HEK293T (cell line): ENCODE measurements around the gene BEGAIN.

Experiments
- CTCF ChIA-PET: fragments of 350-600 bp; formaldehyde crosslinking; extraction: SDS; loops from one replicate; lab custom pipeline; 2021; ENCODE audit warnings: antibody characterized with exemption, inconsistent platforms; lab: Yijun Ruan, JAX
- POLR2A ChIA-PET: fragments of 350-600 bp; formaldehyde crosslinking; extraction: SDS; loops from one replicate; lab custom pipeline; 2020; ENCODE audit warnings: antibody characterized with exemption, inconsistent platforms; lab: Yijun Ruan, JAX
- DNase-seq: peaks from one replicate; pipeline ENCODE4 v3.0.0; 2012; ENCODE audit warnings: mixed read lengths; ENCODE audit errors: extremely low spot score
- ARNT ChIP-seq: fragments of 450-650 bp; IDR thresholded peaks from 2 replicates; pipeline ENCODE4 v1.6.1; 2017; ENCODE audit warnings: mild to moderate bottlenecking
- BHLHE40 ChIP-seq: fragments of 450-650 bp; IDR thresholded peaks from 2 replicates; pipeline ENCODE4 v1.6.1; 2016; ENCODE audit warnings: mild to moderate bottlenecking, moderate library complexity, borderline replicate concordance
- CTBP1 ChIP-seq: fragments of 450-650 bp; IDR thresholded peaks from 2 replicates; pipeline ENCODE4 v1.6.1; 2016; ENCODE audit warnings: borderline replicate concordance
- ELF4 ChIP-seq: fragments of 450-650 bp; IDR thresholded peaks from 2 replicates; pipeline ENCODE4 v1.6.1; 2017; ENCODE audit warnings: antibody characterized with exemption
- FOXA1 ChIP-seq: fragments of 450-650 bp; IDR thresholded peaks from 2 replicates; pipeline ENCODE4 v1.6.1; 2016; ENCODE audit warnings: mild to moderate bottlenecking
- FOXK2 ChIP-seq: fragments of 450-650 bp; IDR thresholded peaks from 2 replicates; pipeline ENCODE4 v1.6.1; 2016; ENCODE audit warnings: mild to moderate bottlenecking
- FOXM1 ChIP-seq: fragments of 450-650 bp; IDR thresholded peaks from 2 replicates; pipeline ENCODE4 v1.6.1; 2017; ENCODE audit warnings: mild to moderate bottlenecking, borderline replicate concordance
- HDGF ChIP-seq: fragments of 450-650 bp; IDR thresholded peaks from 2 replicates; pipeline ENCODE4 v1.6.1; 2017; ENCODE audit warnings: antibody characterized with exemption, borderline replicate concordance
- L3MBTL2 ChIP-seq: fragments of 450-650 bp; conservative IDR thresholded peaks from 2 replicates; pipeline ENCODE4 v1.6.1; 2016; ENCODE audit warnings: mild to moderate bottlenecking
- LEF1 ChIP-seq: fragments of 450-650 bp; IDR thresholded peaks from 2 replicates; pipeline ENCODE4 v1.6.1; 2017; ENCODE audit warnings: mild to moderate bottlenecking, borderline replicate concordance
- NFRKB ChIP-seq: fragments of 450-650 bp; IDR thresholded peaks from 2 replicates; pipeline ENCODE4 v1.6.1; 2016; ENCODE audit warnings: mild to moderate bottlenecking, moderate library complexity
- PKNOX1 ChIP-seq: fragments of 450-650 bp; IDR thresholded peaks from 2 replicates; pipeline ENCODE4 v1.6.1; 2016
- SP1 ChIP-seq: fragments of 450-650 bp; IDR thresholded peaks from 2 replicates; pipeline ENCODE4 v1.6.1; 2017
- SUZ12 ChIP-seq: fragments of 450-650 bp; IDR thresholded peaks from 2 replicates; pipeline ENCODE4 v1.6.1; 2016; ENCODE audit warnings: mild to moderate bottlenecking
- TARDBP ChIP-seq: fragments of 450-650 bp; IDR thresholded peaks from 2 replicates; pipeline ENCODE4 v1.6.1; 2016
- ZNF384 ChIP-seq: fragments of 450-650 bp; IDR thresholded peaks from 2 replicates; pipeline ENCODE4 v1.6.1; 2016

The BEGAIN gene

DNA sequence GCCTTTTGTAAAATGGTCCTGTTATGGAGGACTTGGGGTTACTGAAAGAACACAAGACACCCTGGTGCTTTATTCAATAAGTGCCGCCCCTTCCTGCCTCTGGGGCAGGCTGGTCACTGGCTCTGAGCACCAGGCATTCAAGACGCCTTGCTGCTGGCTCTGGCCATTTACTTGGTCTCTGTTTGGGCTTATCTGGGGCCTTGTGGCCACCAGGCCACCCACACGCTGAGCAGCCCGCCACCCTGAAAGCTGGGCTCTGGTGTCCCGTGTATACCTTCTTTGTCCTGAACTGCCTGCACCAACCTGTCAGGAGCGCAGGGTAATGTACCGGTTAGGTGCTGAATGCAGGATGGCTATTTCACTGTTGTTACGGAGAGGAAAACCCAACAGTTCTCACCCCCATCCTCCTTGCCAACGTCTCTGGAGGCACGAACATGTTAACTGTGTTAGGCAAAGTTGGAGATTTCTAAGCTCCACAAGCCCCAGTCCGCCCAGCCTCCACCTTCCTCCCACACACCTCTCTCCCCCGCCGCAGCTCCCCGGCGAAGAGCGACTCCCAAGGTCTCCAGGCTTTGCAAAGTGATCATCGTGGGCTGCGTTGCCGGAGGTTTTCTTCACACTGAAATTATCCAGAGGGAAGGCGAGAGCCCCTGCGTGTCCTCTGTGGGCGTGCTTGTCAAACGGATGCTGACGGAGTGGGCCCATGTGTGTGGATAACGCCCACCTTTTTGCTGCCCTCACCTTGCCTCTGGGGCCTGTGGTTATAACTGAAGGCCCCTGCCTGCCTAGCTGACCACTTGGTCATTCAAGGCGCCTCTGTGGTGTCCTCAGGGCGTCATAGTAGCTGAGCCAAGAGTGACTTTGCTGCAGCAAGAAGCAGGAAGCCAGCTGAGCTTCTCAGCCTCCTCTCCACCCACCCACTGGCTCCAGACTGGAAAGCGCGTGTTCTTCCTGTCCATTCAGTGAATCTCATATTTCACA is 18.8 kb upstream of the BEGAIN start:
- ChIA-PET POLR2A (interaction anchor here (1.2 kb wide), 1 partner anchor 10 kb away, joined by 5 read pairs; no protein-coding TSS in a partner anchor), CTCF (no interaction called here)
- DNase-seq: no peak
- TF ChIP-seq ELF4 (no peak), SUZ12 (no peak), L3MBTL2 (no peak), HDGF (no peak), CTBP1 (no peak)

DNA sequence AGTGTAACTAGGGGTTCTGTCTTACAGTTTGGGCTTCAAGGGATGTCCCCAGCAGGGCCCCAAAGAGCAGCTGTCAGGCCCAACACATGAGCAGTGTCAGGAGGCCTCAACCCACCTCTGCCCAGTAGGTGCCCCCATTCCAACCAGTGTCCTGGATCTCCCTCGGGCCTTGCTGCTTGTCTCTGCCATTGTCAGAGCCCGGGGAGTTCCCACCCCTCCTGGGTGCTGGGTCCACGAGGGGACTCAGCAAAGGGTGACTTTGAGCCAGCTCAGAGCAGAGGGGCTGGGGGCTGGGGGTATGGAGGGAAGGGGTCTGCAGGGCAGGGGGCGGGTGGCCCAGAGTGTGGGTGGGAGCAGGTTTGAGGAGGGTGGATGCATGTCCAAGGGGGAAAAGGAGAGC is 18.0 kb upstream of the BEGAIN start:
- ChIA-PET POLR2A (no interaction called here), CTCF (no interaction called here)
- DNase-seq: no peak
- TF ChIP-seq ZNF384: no peak
- TF ChIP-seq TARDBP: no peak
- TF ChIP-seq PKNOX1: no peak
- TF ChIP-seq BHLHE40: no peak
- no peak for TF ChIP-seq CTBP1
- no peak for TF ChIP-seq L3MBTL2
- TF ChIP-seq SP1: no peak
- TF ChIP-seq FOXA1: no peak
- TF ChIP-seq ELF4: no peak
- TF ChIP-seq NFRKB: no peak
- no peak for TF ChIP-seq FOXM1
- TF ChIP-seq HDGF: no peak
- TF ChIP-seq ARNT: no peak
- no peak for TF ChIP-seq FOXK2
- no peak for TF ChIP-seq SUZ12
- no peak for TF ChIP-seq LEF1

DNA sequence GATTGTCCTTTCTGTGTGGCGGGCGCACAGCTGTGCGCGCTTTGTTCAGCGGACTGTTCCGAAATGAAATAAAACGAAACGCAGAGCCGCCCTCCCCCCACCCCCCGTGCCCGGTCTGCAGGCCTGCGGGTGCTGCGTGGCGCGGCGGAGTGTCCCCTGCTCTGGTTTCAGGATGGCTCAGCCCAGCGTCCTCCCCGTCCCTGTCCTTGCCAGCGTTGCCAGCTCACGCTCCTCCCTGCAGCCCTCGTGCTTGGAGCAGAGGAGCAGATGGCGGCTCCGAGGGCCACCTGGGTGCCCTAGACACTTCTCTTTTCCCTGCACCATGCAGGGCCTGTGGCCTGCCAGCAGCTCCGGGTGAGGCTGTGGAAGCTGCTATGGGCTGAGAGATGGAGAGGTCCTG is 17.5 kb upstream of the BEGAIN start:
- POLR2A ChIA-PET: no interaction called here
- CTCF ChIA-PET: no interaction called here
- no peak for TF ChIP-seq FOXM1
- TF ChIP-seq FOXK2: no peak
- TF ChIP-seq PKNOX1: no peak
- no peak for TF ChIP-seq L3MBTL2
- no peak for TF ChIP-seq CTBP1
- TF ChIP-seq ZNF384: no peak
- no peak for TF ChIP-seq LEF1
- no peak for TF ChIP-seq FOXA1
- no peak for TF ChIP-seq NFRKB
- no peak for TF ChIP-seq ARNT
- no peak for TF ChIP-seq SUZ12
- no peak for TF ChIP-seq ELF4
- TF ChIP-seq HDGF: no peak
- no peak for TF ChIP-seq BHLHE40
- no peak for TF ChIP-seq TARDBP
- no peak for TF ChIP-seq SP1
- no peak for DNase-seq

DNA sequence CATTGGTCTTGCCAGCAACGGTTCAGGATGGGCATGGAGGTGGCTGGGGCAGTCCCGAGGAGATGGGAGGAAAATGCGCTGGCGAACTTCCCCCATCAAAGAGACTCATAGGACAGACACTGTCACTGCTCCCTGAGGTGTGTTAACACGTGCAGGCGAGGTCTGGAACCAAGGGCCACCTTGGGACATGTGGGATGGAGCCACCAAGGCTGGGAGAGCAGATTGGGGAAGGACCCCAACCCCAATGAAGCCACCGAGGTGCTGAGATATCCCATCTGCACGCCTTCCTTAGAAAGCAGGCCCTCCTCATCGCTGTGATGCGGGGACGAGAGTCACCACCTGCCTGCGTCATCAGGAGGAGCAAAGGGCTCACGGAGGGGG is 16.9 kb upstream of the BEGAIN start:
- CTCF ChIA-PET: no interaction called here
- POLR2A ChIA-PET: no interaction called here
- no peak for DNase-seq
- TF ChIP-seq SP1 (no peak), SUZ12 (no peak), ZNF384 (no peak), TARDBP (no peak), NFRKB (no peak), FOXM1 (no peak), ARNT (no peak), L3MBTL2 (no peak), FOXK2 (no peak), BHLHE40 (no peak), LEF1 (no peak), CTBP1 (no peak), HDGF (no peak), PKNOX1 (no peak), ELF4 (no peak), FOXA1 (no peak)

DNA sequence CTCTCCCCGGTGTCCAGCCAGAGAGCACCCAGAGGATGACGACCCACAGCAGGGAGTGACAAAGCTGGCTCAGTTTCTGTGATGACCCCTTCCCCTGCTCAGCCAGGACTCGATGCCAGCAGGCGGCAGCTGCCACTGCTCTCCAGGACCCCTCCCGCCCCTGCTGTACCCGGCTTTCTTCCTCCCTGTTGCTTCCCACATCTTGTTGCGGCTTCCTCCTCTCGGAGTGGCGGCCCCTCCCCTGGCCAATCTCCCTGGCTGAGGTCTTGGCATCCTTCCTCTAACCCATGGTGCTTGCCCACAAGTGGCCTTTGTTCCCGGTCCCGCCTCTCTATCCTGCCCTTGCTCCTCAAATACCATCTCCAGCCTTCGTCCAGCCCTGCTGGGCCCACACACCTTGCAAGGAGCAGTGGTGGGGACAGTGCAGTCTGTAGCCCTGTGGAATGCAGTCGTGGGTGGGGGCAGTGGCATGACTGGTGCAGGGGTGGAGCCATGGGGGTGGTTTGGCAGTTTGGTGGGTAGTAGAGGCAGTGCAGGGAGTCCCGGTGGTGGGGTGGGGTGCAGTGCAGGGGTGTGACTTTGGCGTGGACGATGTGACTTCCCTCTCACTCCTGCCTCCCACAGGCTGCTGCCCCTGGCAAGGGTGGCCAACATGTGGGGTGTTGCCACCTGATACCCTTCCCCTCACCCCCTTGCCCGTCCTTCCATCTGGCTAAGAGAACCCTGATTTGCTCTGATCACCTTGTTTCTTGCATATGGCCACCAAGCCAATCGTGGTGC is 16.3 kb upstream of the BEGAIN start:
- TF ChIP-seq BHLHE40 (no peak), FOXA1 (no peak), L3MBTL2 (no peak), HDGF (no peak), FOXM1 (no peak), SUZ12 (no peak), ELF4 (no peak), CTBP1 (no peak), NFRKB (no peak), FOXK2 (no peak), SP1 (no peak), TARDBP (no peak), ZNF384 (no peak), LEF1 (no peak), PKNOX1 (no peak)
- ChIA-PET POLR2A (no interaction called here), CTCF (no interaction called here)
- DNase-seq: no peak
